GM18499 (cell line): ENCODE results near the gene TOP1.
A peak's percentile ranks its signal among the peaks of the same experiment; 100 is the strongest.

Source experiments
- ATAC-seq: cut with Tn5 transposase; IDR thresholded peaks from one replicate; pipeline ENCODE4 v1.9.1; 2021; ENCODE audit warnings: moderate number of reproducible peaks; ENCODE audit not compliant: insufficient read depth, unreplicated experiment

Gene TOP1

GRCh38 chr20:41028359-41029149, at the start of gene TOP1:
Gene TOP1 (plus strand): TSS chr20:41028822. CDS start chr20:41029068, 246 bp downstream.
- ATAC-seq = peak; percentile 85

- ATAC-seq = no peak
Measured at GRCh38 chr20:40979247-40979646, 49.4 kb upstream of the TOP1 start.

- no peak for ATAC-seq
Measured at GRCh38 chr20:40980106-40980827, 48.4 kb upstream of the TOP1 start.

- ATAC-seq = no peak
Measured at GRCh38 chr20:40980828-40981310, 47.8 kb upstream of the TOP1 start.

- ATAC-seq = no peak
Measured at GRCh38 chr20:40982415-40983145, 46.0 kb upstream of the TOP1 start.

- no peak for ATAC-seq
Measured at GRCh38 chr20:40983898-40984297, 44.7 kb upstream of the TOP1 start.

GRCh38 chr20:40984496-40984895, 44.1 kb upstream of the TOP1 start:
- no peak for ATAC-seq

- ATAC-seq = no peak
Measured at GRCh38 chr20:40986774-40987173, 41.8 kb upstream of the TOP1 start.

GRCh38 chr20:40990542-40991120, 38.0 kb upstream of the TOP1 start:
- no peak for ATAC-seq

GRCh38 chr20:40991181-40991889, 37.3 kb upstream of the TOP1 start:
- peak; percentile 80 for ATAC-seq

GRCh38 chr20:40992349-40993113, 36.1 kb upstream of the TOP1 start:
- no peak for ATAC-seq

GRCh38 chr20:40993794-40994540, 34.7 kb upstream of the TOP1 start:
- no peak for ATAC-seq

- no peak for ATAC-seq
Measured at GRCh38 chr20:40996326-40996725, 32.3 kb upstream of the TOP1 start.

- ATAC-seq = no peak
Measured at GRCh38 chr20:40997116-40997515, 31.5 kb upstream of the TOP1 start.

- ATAC-seq = no peak
Measured at GRCh38 chr20:40999841-41000240, 28.8 kb upstream of the TOP1 start.

- no peak for ATAC-seq
Measured at GRCh38 chr20:41000628-41001027, 28.0 kb upstream of the TOP1 start.

- ATAC-seq = no peak
Measured at GRCh38 chr20:41001497-41001896, 27.1 kb upstream of the TOP1 start.

- ATAC-seq = no peak
Measured at GRCh38 chr20:41002842-41003142, 25.8 kb upstream of the TOP1 start.
